Measurements from ENCODE around the gene SH3GLB2. TPM values are rescaled to one million over a fixed set of nuclear protein-coding genes. Genes with fewer than 3 reads are reported as not detected.
A peak's percentile ranks its signal among the peaks of the same experiment; 100 is the strongest.
"Not testable (repeated sequence)": the region's sequence is repeated elsewhere in the genome, so short reads cannot be mapped to it uniquely, and the experiment has no call there.

Gene SH3GLB2
- total RNA-seq, 1 donor from 2014 or later, result 67.9 TPM

GRCh38 chr9:129053020-129053419 lies 24.9 kb upstream of the SH3GLB2 start:
- DNase-seq, result no peak

DNA sequence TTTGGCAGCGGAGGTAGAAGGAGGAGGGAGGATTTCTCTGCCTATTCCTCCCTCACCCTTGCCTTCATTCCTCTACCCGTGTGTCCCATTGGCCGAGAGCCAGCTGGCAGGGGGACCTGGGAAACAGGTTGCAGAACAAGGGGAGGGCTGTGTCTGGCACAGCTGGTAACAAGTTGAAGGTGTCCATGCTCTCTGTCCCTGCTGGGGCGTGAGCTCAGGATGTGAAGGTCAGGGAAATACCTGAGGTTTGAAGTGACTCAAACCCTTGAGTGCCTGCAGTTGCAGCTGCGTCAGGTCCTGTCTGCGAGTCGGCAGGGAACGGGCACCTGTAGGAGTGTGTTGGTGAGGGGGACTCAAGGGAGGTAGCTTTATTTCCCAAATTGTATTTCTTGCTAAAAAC lies 24.5 kb upstream of the SH3GLB2 start:
- DNase-seq, result no peak

- no peak for DNase-seq
Observed at GRCh38 chr9:129042016-129042415, 13.9 kb upstream of the SH3GLB2 start.

- DNase-seq, result no peak
Observed at GRCh38 chr9:129040113-129040643, 12.0 kb upstream of the SH3GLB2 start.

- DNase-seq, result no peak
Observed at GRCh38 chr9:129038109-129038852, 10.2 kb upstream of the SH3GLB2 start.

DNA sequence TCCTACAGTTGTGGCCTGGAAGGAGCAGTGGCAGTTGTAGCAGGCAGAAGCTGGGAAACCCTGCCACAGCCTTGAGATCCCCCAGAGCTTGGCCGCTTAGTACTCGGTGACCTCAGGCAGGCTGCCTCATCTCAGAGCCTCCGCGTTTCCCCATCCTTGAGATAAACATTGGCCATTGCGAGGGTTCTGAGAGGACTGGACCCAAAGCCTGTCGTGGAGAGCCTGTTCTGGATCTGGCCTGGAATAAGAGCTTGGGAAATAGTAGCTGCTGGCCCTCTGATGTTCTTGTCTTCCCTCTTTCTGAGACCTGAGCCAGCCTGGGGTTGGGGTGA lies 9.6 kb upstream of the SH3GLB2 start:
- no peak for DNase-seq

DNA sequence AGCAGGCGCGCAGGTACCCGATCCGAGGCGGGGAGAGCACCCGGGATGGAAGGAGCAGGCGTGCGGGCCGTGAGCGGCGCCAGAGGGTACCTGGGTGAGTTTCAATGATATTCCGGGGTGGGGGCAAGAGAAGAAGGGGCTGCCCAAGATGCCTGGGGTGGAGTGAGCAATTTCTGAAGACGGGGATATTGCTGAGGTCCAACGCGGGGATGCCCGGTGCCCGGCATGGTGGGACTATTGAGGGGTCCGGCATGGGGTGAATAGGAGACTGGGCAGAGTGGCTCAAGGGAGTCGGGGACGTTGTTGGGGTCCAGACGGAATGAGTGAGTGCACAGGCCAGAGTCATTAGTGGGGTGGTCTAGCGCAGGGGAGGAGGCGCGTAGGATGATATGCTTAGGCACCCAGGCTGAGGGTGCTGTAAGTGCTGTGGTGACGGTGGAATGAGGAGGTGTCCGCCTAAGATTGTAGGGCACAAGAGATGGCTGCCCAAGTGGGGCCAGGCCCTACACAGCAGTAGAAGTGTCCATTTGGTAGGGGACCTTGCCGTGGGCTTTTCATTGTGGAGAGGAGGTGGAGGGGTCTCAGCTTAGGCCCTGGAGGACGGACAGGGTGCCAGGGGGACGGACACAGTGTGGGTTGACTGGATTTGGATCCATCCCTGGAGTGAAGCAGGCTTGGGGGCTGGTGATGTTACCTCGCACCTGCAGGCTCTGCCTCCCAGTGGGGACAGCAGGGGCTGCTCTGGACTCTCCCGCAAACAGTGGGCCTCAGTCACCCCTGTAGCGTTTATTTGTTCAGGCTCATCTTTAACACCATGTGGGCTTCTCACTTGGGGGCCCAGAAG lies 9.0 kb upstream of the SH3GLB2 start:
- DNase-seq, result no peak

GRCh38 chr9:129036241-129036922 lies 8.3 kb upstream of the SH3GLB2 start, which contains the start of gene MIGA2:
Gene MIGA2 (plus strand): TSS chr9:129036626. CDS start chr9:129040595, 3,969 bp downstream.
- DNase-seq, result peak; percentile 100

GRCh38 chr9:129035838-129036237 lies 7.7 kb upstream of the SH3GLB2 start:
- not testable (repeated sequence) for DNase-seq

GRCh38 chr9:129033216-129033615 lies 5.1 kb upstream of the SH3GLB2 start:
- DNase-seq, result no peak

DNA sequence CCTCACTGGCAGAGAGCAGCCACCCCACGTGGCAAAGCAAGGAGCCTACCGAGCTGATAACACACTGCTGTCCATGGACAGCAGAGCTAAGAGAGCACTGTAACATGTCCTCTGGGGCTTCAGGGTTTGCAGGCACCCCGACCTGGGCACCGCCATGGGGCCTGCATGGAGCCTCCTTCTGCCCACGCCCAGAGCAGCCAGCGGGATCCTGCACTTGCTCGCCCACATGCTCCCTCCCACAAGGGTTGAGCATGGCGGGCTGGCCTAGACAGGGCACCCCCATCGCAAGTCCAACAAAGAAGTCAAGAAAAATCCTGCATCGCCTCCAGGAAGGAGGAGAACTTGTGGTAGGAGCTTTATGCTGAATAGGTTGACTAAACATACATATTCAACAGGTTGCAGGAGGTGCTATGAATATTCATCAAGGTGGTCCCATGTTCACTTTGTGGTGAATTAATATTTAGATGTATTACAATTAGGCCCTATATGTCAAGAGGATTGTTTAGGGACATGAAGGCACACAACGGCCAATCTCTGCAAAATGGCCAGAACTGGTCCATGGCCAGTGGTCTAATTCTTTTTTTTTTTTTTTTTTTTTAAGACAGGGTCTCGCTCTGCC lies 4.5 kb upstream of the SH3GLB2 start:
- no peak for DNase-seq

DNA sequence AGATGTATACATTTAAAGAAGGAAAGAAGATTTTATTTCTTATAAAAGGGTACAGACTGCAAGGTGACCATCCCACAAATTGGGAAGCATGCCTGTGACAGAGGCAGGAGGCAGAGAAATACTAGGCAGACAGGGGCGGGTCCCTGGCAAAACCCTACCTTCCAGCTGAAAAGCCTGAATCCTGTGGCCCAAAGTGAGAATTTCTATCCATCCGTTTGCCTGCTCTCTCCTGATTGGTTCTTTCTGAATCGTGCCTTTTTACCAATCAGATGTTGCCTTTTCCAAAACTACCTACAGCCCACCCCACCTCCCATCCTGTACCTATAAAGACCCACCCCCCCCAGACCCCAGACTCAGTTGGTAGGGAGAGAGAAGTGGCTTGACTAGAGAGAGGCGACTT lies 3.4 kb upstream of the SH3GLB2 start:
- DNase-seq, result no peak

GRCh38 chr9:129030191-129030590 lies 2.1 kb upstream of the SH3GLB2 start:
- DNase-seq, result no peak

DNA sequence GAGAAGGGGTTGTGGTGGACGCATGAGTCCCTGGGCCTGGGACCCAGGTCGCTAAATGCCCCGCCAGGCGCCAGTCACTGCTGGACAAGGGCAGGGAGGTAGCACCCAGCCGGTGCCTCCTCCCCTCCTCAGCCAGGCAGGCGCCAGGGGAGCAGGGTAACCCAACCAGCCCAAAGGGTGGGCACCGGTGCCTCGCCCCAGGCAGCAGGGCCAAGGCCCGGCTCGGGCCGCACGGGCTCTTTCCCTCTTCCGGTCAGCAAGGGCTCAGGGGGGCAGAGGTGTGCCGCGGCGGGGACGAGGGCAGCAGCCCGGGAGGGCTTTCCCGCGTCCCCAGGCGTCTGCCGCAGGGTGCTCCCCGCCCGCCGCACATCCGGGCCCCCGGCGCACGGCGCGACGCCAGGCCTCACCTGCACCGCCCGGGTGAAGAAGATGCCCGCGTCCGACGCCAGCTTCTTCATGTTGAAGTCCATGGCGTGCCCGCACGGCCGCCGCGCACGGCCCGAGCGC lies 393 bp downstream of the SH3GLB2 start:
- peak; percentile 40 for DNase-seq

DNA sequence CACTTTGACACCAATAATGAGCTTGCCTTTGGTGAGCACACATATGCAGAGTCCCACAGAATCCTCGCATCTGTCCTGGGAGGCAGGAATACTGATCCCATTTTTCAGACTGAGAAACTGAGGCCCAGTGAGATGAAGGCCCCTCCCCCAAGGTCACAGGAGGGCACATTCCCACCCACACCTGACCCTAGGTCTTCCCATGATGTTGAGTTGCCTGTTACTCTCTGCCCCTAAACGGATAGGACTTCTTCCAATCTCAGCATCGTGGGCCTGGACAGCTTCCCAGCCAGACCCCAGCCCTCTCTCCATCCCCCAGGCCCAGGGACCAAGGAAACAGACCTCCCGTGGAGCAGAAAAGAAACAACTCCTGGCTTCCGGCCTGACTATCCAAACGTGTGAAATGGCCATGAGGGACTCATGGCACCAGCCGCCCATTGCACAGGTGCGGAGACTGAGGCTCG lies 877 bp downstream of the SH3GLB2 start:
- no peak for DNase-seq

DNA sequence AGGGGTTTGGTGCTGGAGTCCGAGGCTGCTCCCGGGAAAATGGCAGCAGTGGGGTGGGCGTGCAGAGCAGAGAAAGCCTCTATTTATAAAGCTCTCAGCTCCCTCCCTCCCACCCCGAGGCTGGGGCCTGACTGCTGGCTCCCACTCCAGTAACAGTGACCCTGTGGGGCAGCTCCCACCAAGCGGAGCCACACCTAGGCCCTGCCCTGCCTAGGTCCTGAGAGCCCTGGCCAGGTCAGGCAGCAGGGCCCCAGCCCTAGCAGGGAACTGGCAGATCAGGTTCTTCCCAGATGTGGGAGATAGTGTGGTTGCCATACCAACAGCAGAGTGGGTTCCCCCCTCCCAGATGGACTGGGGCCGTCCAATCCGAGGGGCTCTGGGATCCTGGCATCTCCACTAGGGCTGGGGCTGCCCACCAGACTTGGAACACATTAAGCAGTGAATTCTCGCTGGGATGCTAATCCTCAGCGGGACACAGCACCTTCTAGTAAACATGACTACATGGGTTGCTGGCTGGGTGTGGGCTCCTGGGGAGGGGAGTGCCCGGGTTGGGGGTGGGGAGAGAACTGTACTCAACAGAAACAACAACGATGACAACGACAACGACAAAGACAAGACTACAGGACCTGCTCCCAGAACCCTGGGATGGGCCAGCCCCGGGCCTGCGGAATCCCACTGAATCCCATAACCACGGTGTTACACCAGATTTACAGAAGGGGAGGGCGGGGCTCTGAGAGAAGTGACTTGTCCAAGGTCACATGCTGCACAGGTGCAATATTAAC lies 1.5 kb downstream of the SH3GLB2 start:
- peak; percentile 76 for DNase-seq

DNA sequence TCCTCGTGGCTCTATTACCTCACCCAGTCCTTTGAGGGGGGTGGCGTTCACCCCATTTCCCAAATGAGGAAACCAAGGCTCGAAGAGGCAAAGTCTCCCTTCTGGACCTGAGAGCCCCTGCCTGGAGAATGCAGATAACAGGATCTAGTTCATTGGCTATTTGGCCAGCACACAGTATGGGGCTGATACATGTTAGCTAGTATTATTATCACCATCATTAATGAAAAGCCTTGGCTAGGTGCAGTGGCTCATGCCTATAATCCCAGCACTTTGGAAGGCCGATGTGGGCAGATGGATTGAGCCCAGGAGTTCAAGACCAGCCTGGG lies 4.3 kb downstream of the SH3GLB2 start:
- no peak for DNase-seq

DNA sequence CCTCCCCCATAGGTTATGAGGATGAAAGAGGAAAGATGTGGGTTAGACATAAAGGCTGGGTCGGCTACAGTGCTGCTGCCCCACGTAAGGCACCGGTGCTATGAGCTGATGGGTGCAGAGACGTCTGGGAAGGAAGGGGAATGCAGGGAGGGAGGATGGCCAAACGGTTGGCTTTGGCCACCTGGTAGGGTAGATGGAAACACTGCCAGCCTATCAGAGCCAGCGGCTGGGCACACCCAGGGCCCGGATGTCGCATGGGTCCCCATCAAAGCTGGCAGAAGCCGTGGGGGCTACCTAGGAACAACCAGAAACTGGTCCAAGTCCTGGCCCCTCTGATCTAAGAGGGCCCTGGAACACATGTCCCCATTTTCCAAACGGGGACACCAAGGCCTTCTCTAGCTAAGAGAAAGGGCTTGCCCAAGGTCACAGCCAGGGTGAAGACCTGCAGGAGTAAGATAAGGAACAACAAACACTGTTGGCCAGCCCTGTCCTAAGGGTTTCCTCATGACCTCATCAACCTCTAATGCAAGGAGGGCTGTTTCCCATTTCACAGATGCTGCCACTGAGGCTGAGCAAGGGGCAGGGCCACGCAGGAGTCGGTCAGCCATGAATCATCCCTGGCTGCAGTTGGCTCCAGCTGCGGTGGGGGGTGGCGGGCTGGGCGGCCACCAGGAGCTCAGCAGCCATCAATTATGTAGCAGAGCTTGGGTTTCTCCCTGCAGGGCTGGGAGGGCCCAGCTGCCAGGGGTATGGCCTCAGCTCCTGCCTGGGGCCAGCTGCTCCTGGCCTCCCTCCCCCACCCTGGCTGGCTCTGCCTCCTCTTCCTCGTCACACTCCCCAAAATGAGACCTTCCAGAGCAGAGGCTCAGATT lies 4.9 kb downstream of the SH3GLB2 start:
- peak; percentile 94 for DNase-seq

- no peak for DNase-seq
Observed at GRCh38 chr9:129022037-129022436, 6.1 kb downstream of the SH3GLB2 start.

GRCh38 chr9:129021091-129021490 lies 7.0 kb downstream of the SH3GLB2 start:
- DNase-seq, result no peak
